Epithelial cell of esophagus (primary cell): ENCODE data around the gene EVI5L.

Source experiments
- DNase-seq: peaks from one replicate; pipeline ENCODE4 v3.0.0; 2010; ENCODE audit warnings: low read depth
- H3K4me3 ChIP-seq: 2 replicates; pipeline ENCODE4 v1.5.1; 2011; ENCODE audit warnings: mild to moderate bottlenecking, low read length, control low read depth
- CTCF ChIP-seq: IDR thresholded peaks from 2 replicates; pipeline ENCODE4 v1.5.1; 2011; ENCODE audit warnings: low read depth, mild to moderate bottlenecking, low read length, control low read depth, inconsistent platforms; ENCODE audit not compliant: insufficient read depth; ENCODE audit errors: missing control alignments

The EVI5L gene

DNA sequence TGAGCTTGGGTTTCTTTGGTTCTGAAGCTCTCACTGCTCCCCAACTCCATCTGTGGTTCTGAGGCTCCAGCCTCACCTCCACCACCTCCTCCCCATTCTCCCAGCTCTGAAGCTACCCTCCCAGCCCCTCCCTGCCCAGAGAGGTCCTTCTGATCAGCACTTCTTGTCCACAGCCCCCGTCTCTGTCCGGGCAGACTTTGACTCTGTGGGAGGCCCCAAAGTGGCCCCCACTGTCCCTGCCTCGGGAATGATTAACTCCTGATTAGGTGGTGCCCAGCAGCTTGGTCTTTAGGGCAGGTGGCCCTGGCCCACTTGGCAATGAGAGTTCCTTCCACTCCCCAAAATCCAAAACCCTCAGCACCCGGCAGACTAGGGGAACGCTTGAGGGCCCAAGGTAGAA, 14.4 kb downstream of the EVI5L start:
- no peak for TF ChIP-seq CTCF
- DNase-seq = no peak
- no peak overlapping the region for H3K4me3 ChIP-seq

DNA sequence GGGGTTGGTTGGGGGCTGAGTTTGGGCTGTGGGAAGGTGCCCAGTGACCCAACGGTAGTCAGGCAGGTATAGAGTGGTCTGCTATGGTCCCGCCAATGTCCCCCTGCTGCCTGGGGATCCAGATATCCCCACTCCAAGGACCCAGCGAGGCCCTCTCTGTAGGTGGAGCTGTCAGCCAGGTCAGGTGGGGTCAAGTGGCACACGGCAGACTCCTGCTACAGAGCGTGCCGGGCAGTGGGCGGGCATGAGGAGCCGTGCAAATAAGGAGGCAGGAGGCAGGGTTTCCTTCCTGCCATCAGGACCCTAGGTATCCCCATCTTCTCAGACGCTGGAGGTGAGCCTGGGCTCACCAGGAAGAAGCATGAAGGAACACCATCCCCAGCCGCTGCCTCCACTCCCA, 14.9 kb downstream of the EVI5L start:
- no peak for TF ChIP-seq CTCF
- no peak for DNase-seq
- no peak overlapping the region for H3K4me3 ChIP-seq

GRCh38 chr19:7845390-7846154, 15.6 kb downstream of the EVI5L start:
- no peak overlapping the region for H3K4me3 ChIP-seq
- no peak for DNase-seq
- no peak for TF ChIP-seq CTCF

- no peak for DNase-seq
- TF ChIP-seq CTCF = no peak
- H3K4me3 ChIP-seq = no peak overlapping the region
Observed at GRCh38 chr19:7846155-7846646, 16.2 kb downstream of the EVI5L start.

DNA sequence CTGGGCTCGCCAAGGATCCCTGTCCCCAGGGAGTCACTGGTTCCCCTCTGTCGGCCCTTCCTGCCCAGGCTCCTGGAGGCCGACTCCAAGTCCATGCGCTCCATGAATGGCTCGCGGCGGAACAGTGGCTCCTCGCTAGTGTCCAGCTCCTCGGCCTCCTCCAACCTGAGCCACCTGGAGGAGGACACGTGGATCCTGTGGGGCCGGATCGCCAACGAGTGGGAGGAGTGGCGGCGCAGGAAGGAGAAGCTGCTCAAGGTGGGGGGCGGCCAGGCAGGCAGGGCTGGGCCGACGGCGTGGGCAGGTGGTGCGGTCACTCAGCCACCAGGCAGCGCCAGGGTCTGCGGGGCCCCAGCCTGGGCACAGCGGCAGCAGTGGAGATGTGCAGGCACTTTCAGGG, 17.6 kb downstream of the EVI5L start:
- DNase-seq = no peak
- no peak overlapping the region for H3K4me3 ChIP-seq
- TF ChIP-seq CTCF = no peak

DNA sequence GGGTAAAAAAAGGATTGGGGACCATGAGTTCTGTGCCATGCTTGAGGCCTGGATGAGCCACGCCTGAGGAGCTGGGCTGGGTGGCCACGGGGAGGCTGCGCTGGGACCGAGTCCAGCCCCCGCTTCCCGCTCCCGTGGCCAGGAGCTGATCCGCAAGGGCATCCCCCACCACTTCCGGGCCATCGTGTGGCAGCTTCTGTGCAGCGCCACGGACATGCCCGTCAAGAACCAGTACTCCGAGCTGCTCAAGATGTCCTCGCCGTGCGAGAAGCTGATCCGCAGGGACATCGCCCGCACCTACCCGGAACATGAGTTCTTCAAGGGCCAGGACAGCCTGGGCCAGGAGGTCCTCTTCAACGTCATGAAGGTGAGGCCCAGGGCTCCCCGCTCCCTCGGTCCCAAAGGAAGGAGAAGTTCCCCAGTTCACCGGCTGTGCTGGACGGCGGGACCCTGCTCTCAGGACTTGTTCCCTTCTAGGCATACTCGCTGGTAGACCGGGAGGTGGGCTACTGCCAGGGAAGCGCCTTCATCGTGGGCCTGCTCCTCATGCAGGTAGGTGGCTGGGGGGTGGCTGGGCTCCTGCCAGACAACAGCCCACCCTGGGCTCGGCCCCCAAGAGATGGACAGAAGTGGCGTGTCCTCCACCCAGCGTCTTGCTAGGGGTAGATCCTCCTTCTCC, 18.9 kb downstream of the EVI5L start:
- no peak overlapping the region for H3K4me3 ChIP-seq
- DNase-seq = no peak
- no peak for TF ChIP-seq CTCF

DNA sequence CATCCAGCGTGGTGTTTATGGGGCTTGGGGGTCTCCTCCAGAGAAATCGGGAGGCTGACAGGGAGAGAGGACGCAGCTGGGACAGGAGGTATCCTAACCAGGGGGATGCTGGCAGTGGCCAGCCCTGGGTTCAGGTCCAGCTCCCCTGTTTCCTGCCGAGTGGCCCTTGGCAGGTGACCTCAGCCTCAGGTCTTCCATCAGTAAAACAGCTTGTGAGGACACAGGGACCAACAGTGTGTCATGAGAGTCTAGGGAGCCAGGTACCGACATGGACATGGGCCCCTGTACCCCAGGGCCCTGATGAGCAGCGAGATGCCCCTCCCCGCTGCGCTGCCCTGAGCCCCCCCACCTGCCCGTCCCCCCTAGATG, 19.6 kb downstream of the EVI5L start:
- H3K4me3 ChIP-seq = no peak overlapping the region
- no peak for DNase-seq
- no peak for TF ChIP-seq CTCF
